Mucosa of rectum (tissue), 2 donors: ENCODE measurements around the gene SMIM21.

Source experiments
- H3K27ac ChIP-seq, 2 donors: one replicate each; pipeline ENCODE4 v1.7.0; 2013; ENCODE audit warnings: inconsistent platforms in 2 of 2, low read depth in 2 of 2, low read length in 2 of 2
- H3K27me3 ChIP-seq, 2 donors: one replicate each; pipeline ENCODE4 v1.7.0; 2013; ENCODE audit warnings: low read length in 2 of 2; ENCODE audit not compliant: control insufficient read depth in 2 of 2, insufficient read depth in 2 of 2
- H3K36me3 ChIP-seq, 2 donors: one replicate each; pipeline ENCODE4 v1.7.0; 2013; ENCODE audit warnings: low read length in 2 of 2; ENCODE audit not compliant: control insufficient read depth in 2 of 2, insufficient read depth in 2 of 2
- H3K4me1 ChIP-seq, 2 donors: one replicate each; pipeline ENCODE4 v1.7.0; 2013; ENCODE audit warnings: low read length in 2 of 2, mild to moderate bottlenecking in 1 of 2; ENCODE audit not compliant: control insufficient read depth in 2 of 2, insufficient read depth in 2 of 2
- H3K4me3 ChIP-seq, 2 donors: one replicate each; pipeline ENCODE4 v1.7.0; 2013; ENCODE audit warnings: low read length in 2 of 2
- H3K9ac ChIP-seq, 2 donors: one replicate each; pipeline ENCODE4 v1.7.0; 2013; ENCODE audit warnings: low read length in 2 of 2, low read depth in 1 of 2, mild to moderate bottlenecking in 1 of 2
- H3K9me3 ChIP-seq, 2 donors: one replicate each; pipeline ENCODE4 v1.7.0; 2013; ENCODE audit warnings: low read length in 2 of 2; ENCODE audit not compliant: control insufficient read depth in 2 of 2
- donor health status: healthy.
- donor health status: Normal muscosa, but diverticular disease.

SMIM21 gene

DNA sequence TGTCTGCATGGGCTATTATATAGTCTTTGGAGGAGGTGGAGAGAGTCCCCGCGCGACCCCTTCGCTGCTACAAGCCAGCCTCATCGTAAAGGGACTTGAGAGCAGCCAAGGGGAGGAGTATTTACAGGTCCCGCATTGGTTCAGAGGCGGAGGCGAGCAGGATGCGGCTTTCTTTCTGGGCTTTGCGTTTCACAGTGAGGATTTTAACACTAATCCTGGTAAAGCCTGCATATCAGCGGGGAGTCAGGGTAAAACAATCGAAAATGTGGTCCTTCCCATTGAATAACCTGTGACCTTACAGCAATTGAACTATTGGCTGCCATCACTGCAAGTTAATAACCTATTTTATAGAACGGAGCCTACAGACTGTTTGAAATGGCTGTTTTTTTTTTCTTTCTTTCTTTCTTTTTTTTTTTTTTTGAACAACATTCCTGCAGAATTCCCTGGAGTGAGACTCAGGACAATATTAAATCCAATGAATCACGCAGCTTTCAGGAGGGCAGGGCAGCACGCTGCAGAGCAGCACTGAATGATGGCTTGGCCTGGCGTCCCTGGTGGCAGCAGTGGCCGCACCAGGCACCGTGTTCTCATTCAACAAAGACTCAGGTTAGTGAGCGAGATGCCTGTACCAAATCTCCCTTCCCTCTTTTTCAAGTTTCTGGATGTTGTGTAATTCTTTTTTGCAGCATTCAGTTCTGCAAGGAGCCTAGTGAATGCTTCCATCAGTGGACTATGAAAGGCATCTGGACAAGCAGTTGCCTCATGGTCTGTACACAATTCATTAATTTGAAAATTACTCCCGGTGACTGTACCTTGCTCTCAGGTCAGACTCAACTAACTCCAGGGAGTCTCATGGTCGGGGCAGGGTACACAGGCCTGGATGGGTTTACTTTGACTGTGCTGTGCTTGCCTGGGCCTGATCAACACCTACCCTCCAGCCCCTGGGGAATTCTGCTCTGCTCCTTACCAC, 19.8 kb downstream of the SMIM21 start:
- no peaks in the 10 kb centered on the region for H3K9me3 ChIP-seq

DNA sequence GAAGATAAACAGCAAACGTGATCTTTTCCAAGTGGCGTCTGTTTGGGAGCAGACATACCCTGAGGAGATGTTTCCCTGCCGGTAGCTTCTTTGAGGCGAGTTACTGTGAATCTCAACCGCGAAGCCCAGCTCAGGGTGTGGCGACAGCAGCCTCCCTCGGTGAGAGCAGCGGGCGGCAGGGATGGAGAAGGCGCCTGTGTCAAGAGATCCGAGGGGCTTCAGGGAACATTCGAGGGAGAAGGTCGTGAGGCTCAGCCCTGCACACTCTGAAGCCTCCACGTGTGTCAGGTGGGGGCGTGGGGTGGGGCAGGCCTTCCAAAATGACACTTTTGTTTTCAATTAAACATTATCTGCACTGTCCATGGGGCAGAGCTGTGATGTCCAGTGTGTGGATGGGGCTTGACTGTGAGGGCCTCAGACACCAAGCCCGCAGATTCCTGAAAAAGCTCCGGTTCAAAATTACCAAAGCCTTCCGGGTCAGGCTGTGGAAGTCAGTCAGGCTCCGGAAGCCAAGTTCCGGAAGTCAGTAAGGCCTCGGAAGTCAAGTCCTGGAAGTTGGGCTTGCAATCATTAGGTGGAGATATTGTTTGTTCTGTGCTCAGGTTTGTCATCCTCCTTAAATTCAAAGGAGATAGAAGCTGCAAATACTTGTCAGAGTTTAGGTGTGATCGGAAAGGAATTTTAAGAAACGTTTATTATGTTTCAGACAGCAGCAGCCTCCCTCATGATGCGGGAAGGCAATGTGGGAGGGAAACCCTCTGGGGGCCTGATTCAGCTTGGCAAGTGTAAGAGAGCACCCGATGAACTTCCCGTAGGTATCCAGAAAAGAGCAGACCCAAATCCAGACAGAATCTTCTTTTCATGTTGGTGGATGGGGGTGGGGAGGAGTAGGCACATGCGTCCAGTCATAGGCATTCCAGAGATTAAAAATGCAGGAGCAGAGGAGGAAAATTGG, 20.7 kb downstream of the SMIM21 start:
- no peak overlapping the region for H3K27ac ChIP-seq
- no peaks in the 10 kb centered on the region for H3K4me1 ChIP-seq
- H3K4me3 ChIP-seq: no peak overlapping the region
- no peaks in the 10 kb centered on the region for H3K36me3 ChIP-seq
- no peak overlapping the region for H3K9ac ChIP-seq
- H3K27me3 ChIP-seq: no peaks in the 10 kb centered on the region
- H3K9me3 ChIP-seq: no peaks in the 10 kb centered on the region

More for the DNA sequence above, 19.8 kb downstream of the SMIM21 start:
- no peaks in the 10 kb centered on the region for H3K36me3 ChIP-seq
- H3K27me3 ChIP-seq: no peaks in the 10 kb centered on the region
- no peaks in the 10 kb centered on the region for H3K4me1 ChIP-seq
- no peak overlapping the region for H3K4me3 ChIP-seq
- H3K9ac ChIP-seq: no peak overlapping the region
- no peak overlapping the region for H3K27ac ChIP-seq

DNA sequence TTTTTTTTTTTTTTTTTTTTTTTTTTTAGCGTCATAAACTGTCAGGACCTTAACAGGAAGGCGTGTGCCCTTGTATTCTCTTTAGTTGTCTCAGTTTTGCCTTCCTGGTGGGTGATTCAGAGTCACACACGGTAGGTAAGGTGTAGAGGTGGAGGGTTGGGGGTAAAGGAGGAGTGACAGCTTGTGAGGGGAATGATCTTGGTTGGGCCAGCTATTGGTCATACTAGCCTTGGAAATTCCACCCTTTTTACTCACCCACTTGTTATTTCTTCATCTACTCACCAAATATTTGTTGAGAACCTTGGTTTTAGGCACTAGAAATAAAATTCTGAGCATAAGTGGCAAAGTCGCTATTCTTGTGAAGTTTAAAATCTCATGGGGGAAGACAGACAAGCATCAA, 22.2 kb downstream of the SMIM21 start:
- H3K9me3 ChIP-seq: no peaks in the 10 kb centered on the region
- H3K4me1 ChIP-seq: no peaks in the 10 kb centered on the region
- no peak overlapping the region for H3K27ac ChIP-seq
- H3K27me3 ChIP-seq: no peaks in the 10 kb centered on the region
- no peaks in the 10 kb centered on the region for H3K36me3 ChIP-seq
- no peak overlapping the region for H3K9ac ChIP-seq
- no peak overlapping the region for H3K4me3 ChIP-seq

DNA sequence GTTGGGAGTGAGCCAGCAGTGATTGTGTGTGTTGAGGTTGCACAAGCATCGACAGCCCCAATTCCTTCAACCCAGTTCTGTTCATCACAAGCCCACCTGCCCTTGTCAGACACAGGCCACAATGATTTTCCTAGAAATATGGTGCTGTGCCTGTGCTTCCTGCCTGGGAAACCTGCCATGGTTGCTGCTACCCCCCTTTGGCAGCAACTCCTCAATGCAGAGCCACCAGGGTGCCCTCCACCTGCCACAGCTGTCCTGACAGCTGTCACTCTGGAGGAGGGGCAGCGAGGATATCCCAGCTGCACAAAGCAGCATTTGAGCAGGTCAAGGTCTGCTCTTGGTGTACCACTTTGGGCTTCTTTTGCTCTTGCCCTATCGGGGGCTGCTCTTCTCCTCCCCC, 27.1 kb downstream of the SMIM21 start:
- no peak overlapping the region for H3K4me3 ChIP-seq
- H3K27ac ChIP-seq: no peak overlapping the region
- no peak overlapping the region for H3K9ac ChIP-seq
- H3K27me3 ChIP-seq: no peaks in the 10 kb centered on the region
- H3K36me3 ChIP-seq: no peaks in the 10 kb centered on the region
- no peaks in the 10 kb centered on the region for H3K4me1 ChIP-seq
- no peaks in the 10 kb centered on the region for H3K9me3 ChIP-seq

DNA sequence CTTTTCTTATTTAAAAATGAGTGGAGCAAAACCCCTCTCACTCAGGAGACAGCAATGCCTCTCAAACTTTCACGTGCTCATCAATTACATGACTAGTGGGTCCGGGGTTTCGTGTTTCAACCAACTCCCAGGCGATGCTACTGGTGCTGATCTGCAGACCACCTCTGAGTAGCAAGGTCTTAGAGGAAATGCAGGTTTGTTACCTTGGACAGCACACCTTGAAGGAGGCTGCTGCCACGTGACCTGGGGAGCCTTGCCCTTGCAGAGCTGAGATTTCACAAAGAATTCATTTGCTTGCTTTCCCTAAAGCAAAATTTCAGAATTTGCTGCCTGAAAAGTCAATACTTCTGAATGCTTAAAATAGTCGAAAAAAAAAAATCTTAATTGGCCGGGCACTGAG, 32.4 kb downstream of the SMIM21 start:
- Histone ChIP-seq H3K4me3 (no peak overlapping the region), H3K4me1 (no peaks in the 10 kb centered on the region), H3K9me3 (no peaks in the 10 kb centered on the region), H3K36me3 (no peaks in the 10 kb centered on the region), H3K27me3 (no peaks in the 10 kb centered on the region), H3K27ac (no peak overlapping the region), H3K9ac (no peak overlapping the region)

DNA sequence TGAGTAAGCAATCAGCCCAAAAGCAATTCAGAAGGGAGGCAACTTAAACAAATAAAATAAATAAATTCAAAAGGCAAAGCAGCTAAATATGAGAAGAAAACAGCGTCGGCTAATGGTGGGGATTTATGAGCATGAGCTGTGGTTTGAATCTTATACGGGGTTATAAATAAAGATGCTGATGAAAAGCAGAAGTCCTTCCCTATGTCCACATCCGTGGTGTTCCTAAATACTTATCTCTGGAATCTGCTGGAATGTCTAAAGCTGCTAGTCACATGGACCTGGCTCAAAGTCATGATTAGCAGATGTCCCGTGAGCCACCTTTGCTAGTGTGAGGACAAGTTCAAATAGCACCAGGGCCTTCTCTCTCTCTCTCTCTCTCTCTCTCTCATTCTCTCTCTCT, 33.8 kb downstream of the SMIM21 start:
- Histone ChIP-seq H3K4me3 (no peak overlapping the region), H3K9ac (no peak overlapping the region), H3K36me3 (no peaks in the 10 kb centered on the region), H3K9me3 (no peaks in the 10 kb centered on the region), H3K27ac (no peak overlapping the region), H3K4me1 (no peaks in the 10 kb centered on the region), H3K27me3 (peaks cover 0 to 2% of the 10 kb centered on the region in 2 donors)

DNA sequence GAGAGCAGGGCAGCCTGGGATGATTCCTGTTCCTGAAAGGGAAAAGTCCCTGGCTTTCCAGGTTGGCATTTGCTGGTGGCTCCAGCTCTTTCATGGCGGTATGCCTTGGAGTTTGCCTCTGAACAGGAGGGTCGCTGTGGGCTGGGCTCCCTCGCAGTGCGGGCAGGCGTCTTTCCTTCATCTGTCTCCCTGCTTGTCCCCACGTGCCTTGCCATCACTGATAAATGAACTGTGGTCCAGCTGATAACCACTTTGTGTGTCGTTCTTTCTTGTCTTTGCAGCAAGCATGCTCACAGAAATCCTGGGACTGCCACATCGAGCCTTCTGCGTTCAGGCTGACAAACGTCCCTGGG, 35.3 kb downstream of the SMIM21 start:
- peaks cover 0 to 2% of the 10 kb centered on the region in 2 donors for H3K27me3 ChIP-seq
- H3K9ac ChIP-seq: no peak overlapping the region
- H3K27ac ChIP-seq: no peak overlapping the region
- H3K4me3 ChIP-seq: no peak overlapping the region
- H3K4me1 ChIP-seq: no peaks in the 10 kb centered on the region
- H3K36me3 ChIP-seq: no peaks in the 10 kb centered on the region
- H3K9me3 ChIP-seq: no peaks in the 10 kb centered on the region

DNA sequence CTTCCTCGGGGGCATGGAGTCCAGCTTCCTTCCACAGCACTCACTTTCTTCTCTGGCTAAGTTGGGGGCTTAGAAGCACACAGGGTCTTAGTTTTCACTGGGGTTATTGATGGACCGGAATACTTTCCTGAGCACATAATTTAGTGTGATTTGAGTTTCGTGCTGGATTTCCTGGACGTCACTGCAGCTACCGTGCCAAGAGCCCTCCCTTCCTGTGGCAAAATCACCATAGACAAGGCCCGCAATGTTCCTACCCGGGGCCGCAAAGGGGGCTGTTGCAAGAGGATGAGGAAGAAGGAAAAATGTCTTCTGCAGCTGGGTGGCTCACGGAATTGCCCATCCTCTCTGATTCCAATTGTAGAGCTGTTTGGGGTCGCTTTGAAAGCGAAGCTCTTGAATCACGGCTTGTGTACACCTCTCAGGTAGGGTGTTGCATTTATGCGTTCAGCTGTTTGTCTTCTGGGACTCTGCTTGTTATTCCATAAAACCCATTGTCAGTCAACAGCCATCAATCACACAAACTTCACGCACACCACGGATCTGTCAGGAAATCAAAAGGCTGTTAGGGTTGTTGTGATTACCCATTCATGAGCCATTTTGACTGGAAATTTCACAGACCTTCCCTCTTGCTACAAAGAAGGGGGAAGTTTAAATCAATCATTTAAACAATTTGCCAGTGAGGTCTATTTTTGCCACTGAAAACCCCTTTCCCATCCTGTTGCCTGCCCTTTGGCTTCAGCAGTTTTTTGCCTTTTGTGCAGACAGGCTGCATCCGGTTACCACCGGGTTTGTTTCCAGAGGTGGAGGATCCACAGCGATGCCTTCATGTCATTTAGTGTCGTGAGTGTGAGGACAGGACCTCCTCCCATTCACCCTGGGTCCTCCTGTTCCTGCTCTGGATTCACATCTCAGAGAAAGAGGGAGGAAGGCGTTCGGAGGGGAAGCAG, 36.0 kb downstream of the SMIM21 start:
- H3K36me3 ChIP-seq: no peaks in the 10 kb centered on the region
- peaks cover 0 to 2% of the 10 kb centered on the region in 2 donors for H3K27me3 ChIP-seq
- no peaks in the 10 kb centered on the region for H3K4me1 ChIP-seq
- H3K9ac ChIP-seq: no peak overlapping the region
- no peak overlapping the region for H3K4me3 ChIP-seq
- H3K27ac ChIP-seq: no peak overlapping the region
- H3K9me3 ChIP-seq: no peaks in the 10 kb centered on the region

DNA sequence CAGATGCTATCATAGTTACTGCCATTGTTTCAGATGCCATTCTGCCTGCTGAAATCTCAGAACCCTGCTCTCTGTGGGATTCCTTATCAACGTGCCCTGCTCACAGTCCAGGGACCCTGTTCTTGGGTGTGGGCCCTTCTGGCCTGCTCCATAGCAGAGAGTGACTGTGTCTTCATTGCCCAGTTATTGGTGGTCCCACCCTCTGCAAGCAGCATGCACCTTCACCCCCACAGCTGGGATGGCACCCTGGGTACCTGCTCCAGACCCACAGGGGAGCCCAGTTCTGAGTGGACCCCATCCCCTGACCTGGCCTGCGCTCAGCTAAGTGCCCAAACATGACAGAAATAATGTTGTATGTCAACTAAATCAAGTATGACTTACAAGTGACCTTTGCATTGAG, 36.6 kb downstream of the SMIM21 start:
- H3K9me3 ChIP-seq: no peaks in the 10 kb centered on the region
- H3K27me3 ChIP-seq: peaks cover 0 to 2% of the 10 kb centered on the region in 2 donors
- H3K27ac ChIP-seq: no peak overlapping the region
- no peaks in the 10 kb centered on the region for H3K4me1 ChIP-seq
- no peak overlapping the region for H3K4me3 ChIP-seq
- no peaks in the 10 kb centered on the region for H3K36me3 ChIP-seq
- H3K9ac ChIP-seq: no peak overlapping the region
